ENCODE data around the gene FAT3. TPM values are rescaled to one million over a fixed set of nuclear protein-coding genes. Genes with fewer than 3 reads are reported as not detected.

FAT3 gene
- total RNA-seq, 2 donors from 2014 or later, result 0.06 to 0.73 TPM

GRCh38 chr11:92269841-92270240 lies 45.2 kb downstream of the FAT3 start:
- intact Hi-C loops (cut with DNase I, micrococcal nuclease), result no loop called here
- ATAC-seq (no peak), DNase-seq (no peak)

- DNase-seq (no peak), ATAC-seq (no peak)
- intact Hi-C loops (cut with DNase I, micrococcal nuclease), result no loop called here
These were observed 48.0 kb downstream of the FAT3 start for GRCh38 chr11:92272651-92273050.
